LNCaP clone FGC (cell line): ENCODE results near the gene AQP2.
"Not testable (repeated sequence)": the region's sequence is repeated elsewhere in the genome, so short reads cannot be mapped to it uniquely, and the experiment has no call there.

Source experiments
- DNase-seq: peaks from one replicate; pipeline ENCODE4 v3.0.0-alpha.2; 2011; ENCODE audit warnings: low read depth
- H3K4me3 ChIP-seq: 2 replicates; pipeline ENCODE4 v1.5.1; 2011; ENCODE audit warnings: mild to moderate bottlenecking, low read depth, low read length, control low read depth
- CTCF ChIP-seq: IDR thresholded peaks from 2 replicates; pipeline ENCODE4 v1.5.1; 2012; ENCODE audit warnings: mild to moderate bottlenecking; ENCODE audit not compliant: control insufficient read depth, insufficient read depth; ENCODE audit errors: extremely low read depth

The AQP2 gene

GRCh38 chr12:49984476-49985359, 34.2 kb downstream of the AQP2 start:
- no peak for TF ChIP-seq CTCF
- H3K4me3 ChIP-seq: no peak overlapping the region

GRCh38 chr12:49985981-49986380, 35.4 kb downstream of the AQP2 start:
- DNase-seq: no peak
- no peak for TF ChIP-seq CTCF
- no peak overlapping the region for H3K4me3 ChIP-seq

More at GRCh38 chr12:49984476-49985359, 34.2 kb downstream of the AQP2 start:
- no peak for DNase-seq

GRCh38 chr12:49986476-49986875, 35.9 kb downstream of the AQP2 start:
- H3K4me3 ChIP-seq, DNase-seq: not testable (repeated sequence)

GRCh38 chr12:49987625-49988303, 37.2 kb downstream of the AQP2 start:
- H3K4me3 ChIP-seq: no peak overlapping the region
- no peak for TF ChIP-seq CTCF
- no peak for DNase-seq

GRCh38 chr12:49989400-49989799, 38.9 kb downstream of the AQP2 start:
- H3K4me3 ChIP-seq, DNase-seq: not testable (repeated sequence)

GRCh38 chr12:49990273-49990672, 39.7 kb downstream of the AQP2 start:
- no peak for TF ChIP-seq CTCF
- no peak for DNase-seq

GRCh38 chr12:49998453-49998852, 47.9 kb downstream of the AQP2 start:
- no peak overlapping the region for H3K4me3 ChIP-seq
- TF ChIP-seq CTCF: no peak
- no peak for DNase-seq

More at GRCh38 chr12:49990273-49990672, 39.7 kb downstream of the AQP2 start:
- no peak overlapping the region for H3K4me3 ChIP-seq
